GM23338 (cell line): ENCODE data around the gene PNMA5.

ENCODE experiments used
- CREB1 ChIP-seq: fragments of 250-450 bp; sonication (Bioruptor Pico); IDR thresholded peaks from 2 replicates; pipeline ENCODE4 v1.5.0; 2020; ENCODE audit warnings: low read depth, mild to moderate bottlenecking, moderate library complexity
- CTCF ChIP-seq, 2 experiments: fragments of 200-600 bp in 1 of 2; sonication (generic) in 1 of 2; conservative IDR thresholded peaks; 2 replicates each; pipeline versions ENCODE4 v1.5.1 to v1.6.1; 2016 to 2017; ENCODE audit warnings: antibody characterized with exemption in 2 of 2, low read depth in 2 of 2, mild to moderate bottlenecking in 2 of 2, moderate library complexity in 1 of 2
- ETS1 ChIP-seq: IDR thresholded peaks from 2 replicates; pipeline ENCODE4 v1.6.1; 2016; ENCODE audit warnings: antibody characterized with exemption
- EZH2 ChIP-seq: fragments of 200-600 bp; sonication (generic); IDR thresholded peaks from one replicate; pipeline ENCODE4 v1.8.0; 2017; ENCODE audit warnings: antibody characterized with exemption, mild to moderate bottlenecking, low read depth; ENCODE audit not compliant: unreplicated experiment
- EZH2phosphoT487 ChIP-seq: fragments of 200-600 bp; sonication (generic); IDR thresholded peaks from one replicate; pipeline ENCODE4 v1.8.1; 2018; ENCODE audit warnings: antibody characterized with exemption; ENCODE audit not compliant: unreplicated experiment
- JUNB ChIP-seq: IDR thresholded peaks from one replicate; pipeline ENCODE4 v1.6.1; 2016; ENCODE audit warnings: antibody characterized with exemption; ENCODE audit not compliant: unreplicated experiment
- NANOG ChIP-seq: IDR thresholded peaks from 2 replicates; pipeline ENCODE4 v1.6.1; 2016; ENCODE audit warnings: antibody characterized with exemption, borderline replicate concordance
- POLR2AphosphoS5 ChIP-seq: IDR thresholded peaks from 2 replicates; pipeline ENCODE4 v1.6.1; 2016; ENCODE audit warnings: antibody characterized with exemption, low read depth
- REST ChIP-seq: IDR thresholded peaks from one replicate; pipeline ENCODE4 v1.6.1; 2018; ENCODE audit warnings: antibody characterized with exemption; ENCODE audit not compliant: unreplicated experiment
- STAT1 ChIP-seq: IDR thresholded peaks from one replicate; pipeline ENCODE4 v1.6.1; 2016; ENCODE audit warnings: antibody characterized with exemption; ENCODE audit not compliant: unreplicated experiment
- ZNF114 ChIP-seq: fragments of 250-450 bp; sonication (Bioruptor Pico); IDR thresholded peaks from 2 replicates; pipeline ENCODE4 v1.5.0; 2020; ENCODE audit warnings: mild to moderate bottlenecking, moderate library complexity

- TF ChIP-seq POLR2AphosphoS5 (no peak), CTCF (conservative IDR thresholded peaks at IDR 0.05; ENCODE audit: low read depth in 2 of 2) (no peak), REST (no peak), EZH2 (no peak), EZH2phosphoT487 (no peak), CREB1 (CRISPR knock-in tag) (no peak), ZNF114 (no peak), JUNB (no peak), ETS1 (no peak), STAT1 (no peak), NANOG (no peak)
These were observed 36.9 kb upstream of the PNMA5 start for GRCh38 chrX:153030801-153031200.
